HAP-1 (cell line): Measurements from ENCODE around the gene PPM1E.
A peak's percentile ranks its signal among the peaks of the same experiment; 100 is the strongest.

ENCODE experiments used
- DNase-seq, 2 experiments: peaks; one replicate each; pipeline ENCODE4 v3.0.0-alpha.2; 2016 to 2020; ENCODE audit warnings: low spot score in 2 of 2
- H3K27me3 ChIP-seq: fragments of 250-450 bp; sonication (Bioruptor Pico); 2 replicates; pipeline ENCODE4 v1.5.1; 2020; ENCODE audit warnings: low read depth, mild to moderate bottlenecking, moderate library complexity
- H3K36me3 ChIP-seq: fragments of 250-450 bp; sonication (Bioruptor Pico); replicated peaks from 2 replicates; pipeline ENCODE4 v1.5.1; 2020; ENCODE audit warnings: mild to moderate bottlenecking
- H3K4me1 ChIP-seq: fragments of 250-450 bp; sonication (Bioruptor Pico); 2 replicates; pipeline ENCODE4 v1.5.1; 2020; ENCODE audit warnings: mild to moderate bottlenecking
- H3K4me3 ChIP-seq: fragments of 250-450 bp; sonication (Bioruptor Pico); 2 replicates; pipeline ENCODE4 v1.5.1; 2020; ENCODE audit warnings: mild to moderate bottlenecking, moderate library complexity
- H3K9me3 ChIP-seq: fragments of 250-450 bp; sonication (Bioruptor Pico); 2 replicates; pipeline ENCODE4 v1.5.1; 2020; ENCODE audit warnings: mild to moderate bottlenecking, moderate library complexity
- in situ Hi-C: fragments of 300-500 bp; cut with MboI; formaldehyde crosslinking; loops from 3 replicates; pipeline ENCODE4 v1.14.3; 2020; ENCODE audit warnings: low sequenced_read_pairs, inconsistent platforms, mixed read lengths

The PPM1E gene

GRCh38 chr17:58991718-58992331 lies 236.2 kb downstream of the PPM1E start:
- Histone ChIP-seq H3K9me3 (no peaks in the 10 kb centered on the region), H3K4me3 (no peak overlapping the region), H3K4me1 (no peaks in the 10 kb centered on the region), H3K36me3 (peaks cover 2% of the 10 kb centered on the region), H3K27me3 (no peaks in the 10 kb centered on the region)
- DNase-seq: no peak
- in situ Hi-C loops: loop anchor here (5.0 to 10.0 kb wide), 2 partner anchors 275 to 397 kb away; no protein-coding TSS in a partner anchor

GRCh38 chr17:58993311-58993710 lies 237.7 kb downstream of the PPM1E start:
- Histone ChIP-seq H3K36me3 (peaks cover 7% of the 10 kb centered on the region), H3K4me1 (peaks cover 2% of the 10 kb centered on the region; the same call in 1 of the 2 replicates), H3K9me3 (no peaks in the 10 kb centered on the region), H3K4me3 (no peak overlapping the region), H3K27me3 (no peaks in the 10 kb centered on the region)
- no peak for DNase-seq
- in situ Hi-C loops: loop anchor here (5.0 to 10.0 kb wide), 2 partner anchors 276 to 399 kb away; no protein-coding TSS in a partner anchor

- no peaks in the 10 kb centered on the region for H3K9me3 ChIP-seq
- no peaks in the 10 kb centered on the region for H3K27me3 ChIP-seq
- H3K4me3 ChIP-seq: no peak overlapping the region
- in situ Hi-C loops: loop anchor here (10.0 kb wide), 1 partner anchor 401 kb away; no protein-coding TSS in a partner anchor
- H3K36me3 ChIP-seq: peaks cover 17% of the 10 kb centered on the region
- no peak for DNase-seq
- peaks cover 6% of the 10 kb centered on the region for H3K4me1 ChIP-seq
Measured at GRCh38 chr17:58995247-58995940, 239.7 kb downstream of the PPM1E start.

- H3K36me3 ChIP-seq: peaks cover 17% of the 10 kb centered on the region
- peaks cover 12% of the 10 kb centered on the region for H3K4me1 ChIP-seq
- DNase-seq: no peak
- no peaks in the 10 kb centered on the region for H3K9me3 ChIP-seq
- in situ Hi-C loops: loop anchor here (10.0 kb wide), 1 partner anchor 402 kb away; no protein-coding TSS in a partner anchor
- H3K27me3 ChIP-seq: no peaks in the 10 kb centered on the region
- H3K4me3 ChIP-seq: no peak overlapping the region
Measured at GRCh38 chr17:58996968-58997367, 241.3 kb downstream of the PPM1E start.

GRCh38 chr17:58997756-58998553 lies 242.3 kb downstream of the PPM1E start:
- no peaks in the 10 kb centered on the region for H3K27me3 ChIP-seq
- DNase-seq: no peak
- in situ Hi-C loops: loop anchor here (10.0 kb wide), 1 partner anchor 403 kb away; no protein-coding TSS in a partner anchor
- H3K36me3 ChIP-seq: peaks cover 17% of the 10 kb centered on the region
- no peak overlapping the region for H3K4me3 ChIP-seq
- no peaks in the 10 kb centered on the region for H3K9me3 ChIP-seq
- peaks cover 22% of the 10 kb centered on the region for H3K4me1 ChIP-seq

- no peaks in the 10 kb centered on the region for H3K9me3 ChIP-seq
- H3K27me3 ChIP-seq: no peaks in the 10 kb centered on the region
- peaks cover 17% of the 10 kb centered on the region for H3K36me3 ChIP-seq
- in situ Hi-C loops: loop anchor here (10.0 kb wide), 1 partner anchor 404 kb away; no protein-coding TSS in a partner anchor
- H3K4me1 ChIP-seq: peaks cover 28% of the 10 kb centered on the region
- no peak for DNase-seq
- H3K4me3 ChIP-seq: no peak overlapping the region
Measured at GRCh38 chr17:58998871-58999270, 243.2 kb downstream of the PPM1E start.

- H3K36me3 ChIP-seq: peaks cover 17% of the 10 kb centered on the region
- no peak overlapping the region for H3K4me3 ChIP-seq
- H3K27me3 ChIP-seq: no peaks in the 10 kb centered on the region
- no peaks in the 10 kb centered on the region for H3K9me3 ChIP-seq
- DNase-seq: no peak
- peaks cover 28% of the 10 kb centered on the region for H3K4me1 ChIP-seq
- in situ Hi-C loops: loop anchor here (10.0 kb wide), 1 partner anchor 405 kb away; no protein-coding TSS in a partner anchor
Measured at GRCh38 chr17:58999500-58999899, 243.8 kb downstream of the PPM1E start.

- H3K9me3 ChIP-seq: no peaks in the 10 kb centered on the region
- no peaks in the 10 kb centered on the region for H3K27me3 ChIP-seq
- H3K4me1 ChIP-seq: peaks cover 28% of the 10 kb centered on the region
- in situ Hi-C loops: no loop called here
- H3K36me3 ChIP-seq: peaks cover 17% of the 10 kb centered on the region
- DNase-seq: no peak
- H3K4me3 ChIP-seq: no peak overlapping the region
Measured at GRCh38 chr17:59000022-59000421, 244.4 kb downstream of the PPM1E start.

- H3K4me3 ChIP-seq: no peak overlapping the region
- H3K27me3 ChIP-seq: no peaks in the 10 kb centered on the region
- H3K9me3 ChIP-seq: no peaks in the 10 kb centered on the region
- in situ Hi-C loops: no loop called here
- DNase-seq: peak; percentile 38
- H3K4me1 ChIP-seq: peaks cover 28% of the 10 kb centered on the region
- H3K36me3 ChIP-seq: peaks cover 17% of the 10 kb centered on the region
Measured at GRCh38 chr17:59001158-59001814, 245.6 kb downstream of the PPM1E start.

GRCh38 chr17:59002126-59002525 lies 246.5 kb downstream of the PPM1E start:
- peaks cover 28% of the 10 kb centered on the region for H3K4me1 ChIP-seq
- DNase-seq: no peak
- no peaks in the 10 kb centered on the region for H3K9me3 ChIP-seq
- H3K4me3 ChIP-seq: no peak overlapping the region
- in situ Hi-C loops: no loop called here
- H3K36me3 ChIP-seq: peaks cover 13% of the 10 kb centered on the region
- H3K27me3 ChIP-seq: no peaks in the 10 kb centered on the region

GRCh38 chr17:59002848-59003247 lies 247.2 kb downstream of the PPM1E start:
- in situ Hi-C loops: no loop called here
- H3K4me1 ChIP-seq: peaks cover 28% of the 10 kb centered on the region
- no peak overlapping the region for H3K4me3 ChIP-seq

GRCh38 chr17:59003860-59004259 lies 248.2 kb downstream of the PPM1E start:
- Histone ChIP-seq H3K4me3 (no peak overlapping the region), H3K36me3 (peaks cover 9% of the 10 kb centered on the region; the same call in 1 of the 2 replicates), H3K4me1 (peaks cover 23% of the 10 kb centered on the region), H3K9me3 (no peaks in the 10 kb centered on the region), H3K27me3 (no peaks in the 10 kb centered on the region)
- in situ Hi-C loops: no loop called here
- no peak for DNase-seq

More at GRCh38 chr17:59002848-59003247, 247.2 kb downstream of the PPM1E start:
- H3K36me3 ChIP-seq: peaks cover 12% of the 10 kb centered on the region
- no peak for DNase-seq
- no peaks in the 10 kb centered on the region for H3K9me3 ChIP-seq
- H3K27me3 ChIP-seq: no peaks in the 10 kb centered on the region
